ENCODE data around the gene MEGF11.
A peak's percentile ranks its signal among the peaks of the same experiment; 100 is the strongest.
"Not testable (repeated sequence)": the region's sequence is repeated elsewhere in the genome, so short reads cannot be mapped to it uniquely, and the experiment has no call there.

The MEGF11 gene

DNA sequence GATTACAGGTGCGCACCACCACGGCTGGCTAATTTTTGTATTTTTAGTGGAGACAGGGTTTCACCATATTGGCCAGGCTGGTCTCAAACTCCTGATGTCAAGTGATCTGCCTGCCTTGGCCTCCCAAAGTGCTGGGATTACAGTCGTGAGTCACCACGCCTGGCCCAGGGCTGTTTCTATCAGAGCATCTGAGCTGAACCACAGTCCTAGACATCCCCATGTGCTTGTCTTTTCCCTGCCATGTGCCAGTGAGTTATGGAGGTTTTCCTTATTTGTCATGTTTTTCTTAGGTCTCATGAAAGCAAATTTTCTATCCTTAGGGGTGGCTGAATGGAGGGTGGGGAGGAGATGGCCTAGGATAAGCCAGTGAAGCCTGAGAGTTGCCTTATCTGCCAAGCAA lies 250.4 kb downstream of the MEGF11 start:
- not testable (repeated sequence) for DNase-seq (ENCODE audit: low read depth in 2 of 2)

- no peak for DNase-seq (ENCODE audit: low read depth in 2 of 2)
Measured at GRCh38 chr15:66001717-66002426, 251.7 kb downstream of the MEGF11 start.

GRCh38 chr15:66001042-66001441 lies 252.5 kb downstream of the MEGF11 start:
- no peak for DNase-seq (ENCODE audit: low read depth in 2 of 2)

DNA sequence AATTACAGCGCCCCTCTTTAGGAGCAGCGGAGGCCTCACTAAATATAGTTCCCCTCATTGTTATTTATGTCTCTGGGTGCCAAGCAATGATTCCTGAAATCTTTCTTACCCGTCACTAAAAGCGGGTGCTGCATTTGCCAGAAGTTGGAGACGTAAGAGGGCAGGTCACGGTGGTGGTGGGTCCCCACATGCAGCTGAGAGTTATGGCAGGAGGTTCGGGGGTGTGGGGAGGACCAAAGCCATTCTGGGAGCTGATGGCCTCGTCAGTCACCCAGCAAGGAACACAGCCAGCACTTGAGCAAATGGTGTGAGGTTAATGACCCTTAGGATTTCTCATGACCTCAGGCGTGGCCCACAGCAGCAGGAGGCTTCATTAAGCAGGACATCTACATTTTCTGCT lies 255.1 kb downstream of the MEGF11 start:
- no peak for DNase-seq (ENCODE audit: low read depth in 2 of 2)

DNA sequence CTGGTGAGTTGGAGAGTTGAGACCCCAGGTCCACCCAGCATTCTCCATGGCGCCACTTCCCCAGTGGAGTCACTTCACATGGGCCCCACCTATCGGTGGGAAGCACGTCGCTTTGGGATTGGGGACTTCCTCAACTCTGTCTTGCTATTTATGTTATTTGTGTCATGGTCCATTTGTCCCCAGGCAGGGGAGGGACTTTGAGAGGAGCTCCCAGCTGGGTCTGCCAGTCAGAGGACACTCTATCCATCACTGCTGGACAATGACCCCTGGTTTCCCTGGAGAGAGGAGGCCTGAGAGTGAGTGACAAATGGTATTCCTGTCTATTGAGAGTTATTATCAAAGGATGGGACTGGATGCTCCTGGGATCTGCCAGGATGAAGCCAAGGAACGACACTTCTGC lies 256.6 kb downstream of the MEGF11 start:
- no peak for DNase-seq (ENCODE audit: low read depth in 2 of 2)

- DNase-seq (ENCODE audit: low read depth in 2 of 2) = no peak
Measured at GRCh38 chr15:65994832-65995231, 258.7 kb downstream of the MEGF11 start.

DNA sequence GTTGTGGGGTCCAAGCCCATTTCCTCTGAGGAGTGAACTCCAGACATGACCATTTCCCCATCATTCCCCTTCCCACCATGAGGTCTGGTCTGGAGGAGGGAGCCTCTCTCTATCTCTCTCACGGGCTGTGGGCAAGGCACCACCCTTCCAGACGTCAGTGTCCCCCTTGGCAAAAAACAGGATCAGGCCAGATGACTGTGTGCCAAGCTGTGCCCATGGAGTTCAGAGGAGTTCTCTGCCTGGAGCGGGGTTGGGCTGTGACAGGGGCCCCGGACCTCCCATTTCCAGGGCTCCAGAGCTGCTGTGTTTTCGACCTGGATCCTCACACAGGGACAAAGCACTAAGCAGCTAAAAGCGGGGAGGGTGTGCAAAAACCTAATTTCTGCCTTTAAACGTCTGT lies 259.8 kb downstream of the MEGF11 start:
- DNase-seq (ENCODE audit: low read depth in 2 of 2) = no peak

DNA sequence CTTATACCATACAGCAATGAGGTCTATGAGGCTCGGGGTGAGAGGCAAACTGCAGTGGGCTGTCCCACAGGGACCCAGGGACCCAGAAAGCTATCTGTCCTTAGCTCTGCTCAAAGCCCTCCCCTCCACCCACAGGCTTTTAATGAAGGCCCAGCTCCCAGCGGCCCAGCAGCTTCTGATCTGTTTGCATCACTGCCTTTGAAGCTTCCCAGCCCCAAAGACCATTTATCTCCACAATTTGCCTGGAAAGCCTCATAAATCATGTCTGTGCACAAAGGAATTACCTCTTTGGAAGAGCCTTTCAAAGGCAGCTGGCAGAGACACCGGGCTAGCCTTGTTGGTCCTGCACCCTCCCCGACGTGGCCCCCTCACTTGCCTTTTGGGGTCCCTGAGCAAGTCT lies 260.3 kb downstream of the MEGF11 start:
- no peak for DNase-seq (ENCODE audit: low read depth in 2 of 2)

DNA sequence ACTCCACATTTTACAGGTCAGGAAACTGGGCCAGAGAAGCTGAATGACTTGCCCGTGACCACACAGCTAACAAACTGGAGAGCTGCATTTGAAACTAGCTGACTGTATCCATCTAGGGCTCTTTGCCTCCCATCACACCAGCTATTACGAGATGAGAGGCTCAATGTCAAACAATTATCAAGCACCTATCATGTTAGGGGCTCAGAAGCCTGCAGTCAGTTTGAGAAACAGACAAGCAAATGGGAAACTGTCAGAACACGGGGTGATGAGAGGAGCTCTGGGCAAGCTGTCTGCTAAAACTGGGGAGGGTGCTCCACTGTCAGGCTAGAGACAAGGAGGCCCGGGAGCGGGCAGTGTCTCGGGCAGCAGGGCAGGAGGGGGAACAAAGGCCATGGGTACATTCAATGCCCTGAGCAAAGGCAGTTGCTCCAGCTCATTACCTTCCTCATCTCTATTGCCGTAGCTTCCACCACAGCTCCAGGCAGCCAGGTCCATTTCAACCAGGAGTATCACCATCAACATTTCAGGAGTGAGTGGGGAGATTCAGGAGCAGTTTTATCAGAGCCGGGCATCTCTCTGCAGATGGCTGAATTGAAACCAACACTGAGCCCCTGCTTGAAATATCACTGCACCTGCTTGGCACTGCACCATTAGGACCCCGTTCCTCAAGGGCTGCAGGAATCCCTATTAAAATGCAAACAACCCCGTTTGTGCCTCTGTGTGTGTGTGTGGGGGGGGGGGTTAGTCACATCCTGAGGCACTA lies 261.6 kb downstream of the MEGF11 start:
- no peak for DNase-seq (ENCODE audit: low read depth in 2 of 2)

GRCh38 chr15:65990298-65990981 lies 263.1 kb downstream of the MEGF11 start:
- no peak for DNase-seq (ENCODE audit: low read depth in 2 of 2)

DNA sequence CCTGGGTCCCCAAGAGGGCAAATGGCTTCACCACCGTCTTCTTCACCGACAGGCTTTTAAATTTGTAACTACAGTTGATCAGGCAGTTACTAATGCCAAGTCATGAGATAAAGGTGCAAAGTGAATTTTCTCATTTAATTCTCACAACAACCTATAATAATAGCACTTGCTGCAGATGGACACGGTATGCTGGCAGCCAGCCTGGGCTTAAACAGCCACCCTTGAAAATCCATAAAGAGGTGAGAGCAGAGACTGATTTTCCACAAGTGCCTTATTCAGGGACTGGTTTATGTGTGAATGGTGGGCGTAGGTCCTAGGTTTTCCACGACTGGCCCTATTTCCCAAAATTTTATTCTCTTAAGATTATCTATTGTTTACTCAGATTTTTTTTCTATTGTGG lies 266.4 kb downstream of the MEGF11 start:
- no peak for DNase-seq (ENCODE audit: low read depth in 2 of 2)

DNA sequence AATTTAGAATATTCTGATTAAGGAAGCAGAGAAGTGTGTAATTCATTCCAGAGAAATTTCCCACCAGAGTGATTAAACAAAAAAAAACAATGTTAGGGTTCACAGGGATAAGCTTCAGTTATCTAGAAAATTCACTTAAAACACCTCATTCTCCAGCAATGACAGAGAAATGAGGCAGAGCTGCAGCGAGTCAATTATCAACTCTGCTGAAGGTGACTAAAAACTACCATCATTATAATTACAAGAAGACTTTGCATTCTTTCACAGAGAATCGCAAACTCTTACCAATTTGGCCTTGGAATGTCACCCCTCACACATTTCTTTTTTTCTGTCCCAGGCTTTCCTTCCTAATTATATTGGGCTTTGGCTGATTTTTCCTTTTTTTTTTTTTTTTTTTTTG lies 267.1 kb downstream of the MEGF11 start:
- no peak for DNase-seq (ENCODE audit: low read depth in 2 of 2)

DNA sequence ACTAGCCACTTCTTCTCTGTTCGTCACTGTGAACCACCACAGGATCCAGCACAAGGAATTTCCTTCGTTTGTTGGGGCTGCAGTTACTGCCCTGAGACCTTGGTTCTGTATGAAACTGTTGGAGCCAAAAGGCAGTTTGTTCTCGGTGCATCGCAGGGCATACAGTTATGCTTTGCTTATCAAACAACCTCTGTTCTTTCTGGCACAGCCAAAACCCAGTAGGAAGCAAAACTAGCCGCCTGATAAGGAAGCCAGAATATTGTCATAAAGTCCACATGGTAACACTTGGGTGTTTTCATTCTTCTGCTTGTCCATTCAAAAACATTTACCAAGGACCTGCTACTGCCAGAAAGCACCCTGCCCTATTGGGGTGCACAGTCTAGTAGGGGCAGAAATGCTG lies 268.2 kb downstream of the MEGF11 start:
- DNase-seq (ENCODE audit: low read depth in 2 of 2) = no peak

- DNase-seq (ENCODE audit: low read depth in 2 of 2) = no peak
Measured at GRCh38 chr15:65982627-65983322, 270.8 kb downstream of the MEGF11 start.

GRCh38 chr15:65981837-65982626 lies 271.5 kb downstream of the MEGF11 start:
- DNase-seq (ENCODE audit: low read depth in 2 of 2) = peak; percentile 29 to 31

DNA sequence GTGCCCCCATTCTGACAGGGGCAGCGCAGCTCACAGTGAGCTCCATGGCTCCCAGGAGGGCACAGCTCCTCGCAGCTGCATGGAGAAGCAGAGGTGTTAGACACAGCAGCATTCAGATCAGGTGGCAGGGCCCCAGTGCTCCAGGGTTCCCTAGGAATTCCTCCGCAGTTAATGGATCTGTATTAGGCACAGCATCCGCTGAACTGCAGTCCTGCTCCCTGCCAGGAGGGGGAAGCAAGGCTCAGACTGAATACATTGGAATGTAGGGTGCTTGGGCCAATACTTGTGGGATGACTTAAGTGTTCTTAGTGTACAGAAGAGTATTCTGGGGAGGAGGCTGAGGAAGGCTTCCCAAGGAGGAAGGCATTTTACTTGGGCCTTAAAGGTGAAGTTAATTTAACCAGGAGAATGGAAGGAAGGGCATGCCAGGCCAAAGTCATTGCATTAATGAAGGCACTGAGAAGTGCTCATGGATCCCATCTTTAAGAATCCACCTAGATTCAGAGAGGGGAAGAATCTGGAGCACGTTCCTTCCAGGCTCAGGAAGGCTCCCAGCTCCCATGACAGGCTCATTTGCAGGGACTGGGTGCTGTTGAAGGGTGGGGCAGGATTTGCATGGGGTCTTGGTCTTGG lies 272.6 kb downstream of the MEGF11 start:
- no peak for DNase-seq (ENCODE audit: low read depth in 2 of 2)

DNA sequence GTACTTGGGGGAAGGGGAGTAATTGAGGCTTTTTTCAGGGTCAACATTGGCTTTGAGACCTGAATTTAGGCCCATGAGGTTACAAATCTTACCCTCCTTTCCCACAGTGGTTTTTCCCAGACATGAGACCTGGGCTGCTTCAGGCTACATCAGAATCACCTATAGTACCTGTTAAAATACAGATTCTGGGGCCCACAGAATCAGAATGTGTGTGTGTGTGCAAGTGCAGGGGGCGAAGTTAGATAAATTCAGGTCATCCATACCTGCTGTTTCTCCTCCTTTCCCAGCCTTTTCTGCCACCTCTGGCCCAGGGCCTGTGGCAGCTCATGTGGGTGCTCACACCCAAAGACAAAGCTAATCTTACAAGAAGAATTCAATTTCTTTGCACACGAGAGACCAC lies 273.7 kb downstream of the MEGF11 start:
- no peak for DNase-seq (ENCODE audit: low read depth in 2 of 2)

- DNase-seq (ENCODE audit: low read depth in 2 of 2) = no peak
Measured at GRCh38 chr15:65979316-65979715, 274.2 kb downstream of the MEGF11 start.

GRCh38 chr15:65978110-65978509 lies 275.4 kb downstream of the MEGF11 start:
- DNase-seq (ENCODE audit: low read depth in 2 of 2) = no peak

GRCh38 chr15:65976196-65976595 lies 277.4 kb downstream of the MEGF11 start:
- DNase-seq (ENCODE audit: low read depth in 2 of 2) = not testable (repeated sequence)

- DNase-seq (ENCODE audit: low read depth in 2 of 2) = no peak
Measured at GRCh38 chr15:65971741-65971995, 281.9 kb downstream of the MEGF11 start.
